ENCODE measurements around the gene SCML1.

SCML1 gene

DNA sequence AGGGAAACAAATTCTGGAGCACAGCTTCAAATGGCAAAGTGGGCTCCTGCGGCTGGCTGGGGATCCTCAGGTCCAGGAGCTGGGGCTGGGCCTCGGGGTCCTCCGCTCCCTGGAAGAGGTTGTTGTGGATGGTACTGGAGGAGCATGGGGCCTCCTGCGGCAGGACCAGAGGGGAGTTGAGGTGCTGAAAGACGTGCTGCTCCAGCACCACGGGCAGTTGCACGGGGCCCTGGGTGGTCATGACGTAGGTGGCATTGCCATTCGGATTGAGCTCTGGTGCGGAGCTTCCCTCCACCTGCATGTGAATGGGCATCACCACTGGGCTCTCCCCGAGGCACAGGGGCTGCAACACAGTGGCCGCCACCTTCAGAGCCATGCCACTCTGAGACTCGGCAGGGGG, 64.1 kb downstream of the SCML1 start:
- no peak for DNase-seq

DNA sequence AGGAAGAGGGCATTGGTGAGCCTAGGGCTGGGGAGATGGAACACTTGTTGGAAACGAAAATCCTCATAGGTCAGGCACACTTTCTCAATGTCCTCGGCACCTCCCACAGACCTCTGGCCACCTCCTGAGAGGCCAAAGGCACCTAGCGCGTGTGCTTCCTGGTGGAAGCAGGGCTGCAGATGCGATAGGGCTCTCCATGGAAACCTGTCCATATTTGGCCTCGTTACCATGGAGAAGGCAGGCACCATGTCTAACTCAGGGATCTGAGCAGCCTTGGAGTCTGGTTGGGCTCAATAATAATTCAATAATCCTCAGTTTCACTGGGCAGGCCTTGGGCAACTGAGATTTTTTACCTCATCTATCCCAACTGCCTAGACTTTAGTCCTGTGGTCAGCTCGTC, 65.5 kb downstream of the SCML1 start:
- no peak for DNase-seq

DNA sequence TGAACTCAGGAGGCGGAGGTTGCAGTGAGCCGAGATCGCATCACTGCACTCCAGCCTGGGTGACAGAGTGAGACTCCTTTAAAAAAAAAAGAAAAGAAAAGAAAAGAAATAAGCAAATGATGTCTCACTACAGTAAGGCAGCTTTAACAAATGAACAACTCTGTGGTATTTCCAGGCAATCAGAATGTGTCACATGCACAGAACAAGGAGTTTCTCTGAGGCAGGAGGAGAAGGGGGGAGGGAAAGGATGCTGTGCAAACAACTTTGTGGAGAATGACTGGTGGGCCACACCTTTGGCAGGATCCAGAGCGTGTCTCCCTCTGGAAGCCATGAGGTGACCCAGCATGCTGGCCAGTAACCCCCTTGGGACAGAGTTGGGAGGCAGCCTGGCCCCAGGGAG, 66.2 kb downstream of the SCML1 start:
- DNase-seq: no peak
